ENCODE data around the gene KSR1.

The KSR1 gene

DNA sequence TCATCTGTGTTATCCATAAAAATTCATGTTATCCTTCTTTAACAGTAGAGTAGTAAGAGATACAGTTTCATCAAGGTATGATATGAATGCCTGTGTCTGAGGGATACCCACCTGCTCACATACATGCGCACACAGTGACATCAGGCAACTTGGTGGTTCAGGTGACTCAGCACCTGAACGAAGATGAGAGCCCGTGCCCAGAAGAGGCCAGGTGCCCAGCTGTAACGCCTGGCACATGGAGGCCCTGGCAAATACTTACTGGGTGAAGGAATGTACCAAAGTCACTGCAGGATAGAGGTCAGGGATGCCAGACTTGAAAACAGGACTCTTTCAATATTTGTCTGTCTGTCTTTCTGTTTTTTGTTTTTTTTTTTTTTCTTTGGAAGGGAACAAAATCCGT, 102.1 kb downstream of the KSR1 start:
- DNase-seq = no peak

- DNase-seq = no peak
These were observed 102.7 kb downstream of the KSR1 start for GRCh38 chr17:27558842-27559505.

- DNase-seq = no peak
These were observed 103.5 kb downstream of the KSR1 start for GRCh38 chr17:27559506-27560481.

GRCh38 chr17:27560668-27561067, 104.4 kb downstream of the KSR1 start:
- no peak for DNase-seq

DNA sequence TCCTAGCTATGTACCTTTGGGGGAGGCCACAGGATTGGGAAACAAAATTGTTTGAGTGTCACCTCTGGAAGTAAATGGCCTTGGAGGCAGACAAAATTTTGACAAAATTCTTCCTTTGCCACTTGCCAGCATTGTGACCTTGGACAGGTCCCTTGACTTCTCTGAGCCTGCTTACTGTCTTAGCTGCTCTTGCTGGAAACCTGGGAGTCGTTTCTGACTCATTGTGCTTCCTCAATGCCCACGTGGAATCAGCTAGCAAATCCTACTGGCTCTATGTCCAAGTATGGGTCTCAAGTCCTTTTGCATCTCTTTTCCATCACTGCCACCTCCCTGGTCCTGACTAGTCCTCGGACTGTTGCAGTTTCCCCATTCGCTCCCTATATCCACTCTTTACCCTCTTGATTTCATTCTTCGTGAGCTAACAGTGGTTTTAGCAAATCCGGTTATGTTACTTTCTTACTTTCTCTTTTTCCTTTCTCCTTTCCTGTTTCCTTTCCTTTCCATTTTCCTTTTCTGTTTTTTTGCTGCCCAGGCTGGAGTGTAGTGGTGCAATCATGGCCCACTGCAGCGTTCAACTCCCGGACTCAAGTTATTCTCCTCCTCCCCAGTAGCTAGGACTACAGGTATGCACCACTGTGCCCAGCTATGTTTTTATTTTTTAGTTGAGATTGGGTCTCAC, 106.7 kb downstream of the KSR1 start:
- DNase-seq = no peak

- DNase-seq = no peak
These were observed 107.3 kb downstream of the KSR1 start for GRCh38 chr17:27563532-27563931.

DNA sequence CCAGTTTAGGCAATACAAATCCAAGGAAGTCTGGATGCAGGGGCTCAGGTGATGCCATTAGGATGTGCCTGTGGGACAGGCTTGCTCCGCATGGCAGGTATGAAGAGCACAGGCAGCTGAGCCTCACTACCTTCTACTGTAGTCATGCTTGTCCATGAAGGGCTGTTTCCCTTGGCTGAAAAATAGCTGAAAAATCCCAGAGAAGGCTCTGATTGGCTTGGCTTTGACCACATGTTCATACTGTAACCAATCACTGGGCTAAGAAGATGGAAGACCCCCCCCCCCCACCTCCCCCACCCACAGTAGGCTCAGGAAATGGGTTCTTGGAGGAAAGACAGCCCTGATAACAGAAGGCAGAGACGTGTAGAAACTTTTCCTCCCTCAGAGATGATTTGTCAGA, 108.2 kb downstream of the KSR1 start:
- no peak for DNase-seq

DNA sequence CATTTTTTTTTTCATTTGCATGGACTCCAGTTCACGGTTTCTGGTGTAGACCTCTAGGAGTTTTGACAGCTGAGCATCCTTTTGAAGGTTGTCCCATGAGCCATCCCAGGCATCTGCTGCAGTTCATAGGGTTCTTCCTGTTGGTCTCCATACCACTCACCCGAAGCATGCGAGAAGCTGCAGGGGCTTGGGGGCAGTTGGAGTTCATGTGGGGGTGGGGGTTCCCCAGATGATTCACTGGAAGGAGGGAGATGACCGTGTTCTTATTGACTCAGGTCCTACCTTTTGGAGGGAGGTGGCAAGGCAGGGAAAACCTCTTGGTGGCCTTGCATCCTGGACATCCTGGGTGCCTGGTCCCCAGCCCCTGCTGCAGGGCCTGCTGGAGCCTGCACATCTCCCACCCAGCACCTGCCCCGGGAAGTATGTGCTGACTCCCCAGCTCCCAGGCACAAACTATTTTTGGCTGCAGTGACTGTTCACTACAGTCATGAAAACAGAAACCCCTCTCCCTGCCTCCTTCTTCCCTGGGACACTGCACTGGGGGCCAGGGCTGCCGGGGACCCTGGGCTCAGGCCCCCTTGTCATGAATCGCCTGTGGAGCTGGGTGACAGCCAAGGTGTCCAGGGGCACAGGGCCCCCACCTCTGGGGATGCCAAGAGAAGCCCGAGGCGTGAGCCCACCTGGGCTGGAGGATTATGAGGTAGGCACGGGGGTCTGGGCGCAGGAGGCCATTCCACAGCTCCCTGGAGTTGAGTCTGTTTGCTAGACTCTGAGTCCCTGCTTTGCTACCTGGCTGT, 109.8 kb downstream of the KSR1 start:
- DNase-seq = no peak

GRCh38 chr17:27566671-27567562, 110.7 kb downstream of the KSR1 start:
- DNase-seq = no peak

DNA sequence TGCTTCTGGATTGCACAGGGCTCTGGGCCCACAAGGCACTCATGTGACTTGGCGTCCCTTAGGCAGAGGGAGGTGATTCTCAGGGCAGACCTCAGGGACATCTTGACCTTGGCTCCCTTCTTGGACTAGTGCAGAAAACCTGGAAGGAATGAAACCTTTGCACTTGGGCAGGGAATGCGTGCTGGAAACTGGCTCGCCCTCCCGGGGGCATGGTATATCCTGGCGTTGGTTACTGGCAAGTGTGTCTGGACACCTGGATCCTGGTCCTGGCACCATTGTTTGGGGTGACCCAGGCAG, 111.3 kb downstream of the KSR1 start:
- no peak for DNase-seq

DNA sequence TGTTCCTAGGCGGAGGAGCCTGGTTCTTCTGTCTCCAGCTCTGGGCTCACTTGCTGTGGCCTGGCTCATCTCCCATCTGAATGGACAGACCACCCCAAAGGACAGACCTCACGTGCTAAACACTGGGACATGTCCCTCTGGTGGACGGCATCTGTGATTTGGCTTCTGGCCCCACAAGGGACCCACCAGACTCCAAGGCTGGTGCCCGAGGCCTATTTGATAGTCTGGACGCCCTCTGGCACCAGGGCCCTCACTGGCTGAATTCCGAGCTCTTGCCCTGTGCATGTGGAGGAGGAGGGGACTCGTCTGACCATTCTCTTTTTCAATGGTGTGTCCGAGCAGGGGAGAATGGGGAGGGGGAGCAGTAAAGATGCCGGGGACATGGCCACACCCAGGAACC, 112.0 kb downstream of the KSR1 start:
- DNase-seq = no peak

DNA sequence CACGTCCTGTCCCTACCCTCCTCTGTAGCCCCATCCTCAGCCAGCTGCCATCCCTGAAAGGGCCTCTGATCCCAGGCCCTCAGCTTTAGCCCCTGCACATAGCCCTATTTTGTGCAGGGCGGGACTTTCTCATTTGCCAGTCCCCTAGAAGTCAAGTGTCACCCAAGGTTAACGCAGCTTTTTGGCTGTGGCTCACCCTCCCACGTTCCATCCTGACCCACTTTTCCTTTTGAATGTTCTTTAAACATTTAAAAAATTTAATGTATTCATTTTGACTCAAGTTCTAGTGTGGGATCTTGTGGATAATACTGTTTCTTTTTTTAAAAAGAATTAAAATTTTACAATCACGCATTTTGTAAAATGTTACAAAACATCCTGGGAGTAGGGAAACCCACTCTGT, 112.6 kb downstream of the KSR1 start:
- DNase-seq = no peak

DNA sequence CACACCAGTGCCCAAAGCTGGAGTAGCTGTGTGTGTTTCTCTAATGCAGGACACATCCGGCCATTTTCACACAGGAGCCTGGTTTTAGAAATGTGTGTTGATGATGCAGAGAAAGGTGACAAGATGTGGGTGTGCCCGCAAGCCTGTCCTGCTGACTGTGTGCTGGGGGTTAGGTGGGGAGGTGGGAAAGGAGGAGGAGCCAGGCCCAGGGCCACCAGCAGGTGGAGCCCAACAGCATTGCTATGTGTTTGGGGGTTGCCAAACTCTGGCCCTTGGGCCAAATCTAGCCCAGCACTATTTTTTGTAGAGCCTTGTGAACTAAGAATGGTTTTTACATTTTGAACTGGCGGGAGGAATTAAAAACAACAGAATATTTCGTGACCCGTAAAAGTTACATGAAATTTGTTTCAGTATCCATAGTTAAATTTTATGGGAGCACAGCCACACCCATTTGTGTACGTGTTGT, 113.0 kb downstream of the KSR1 start:
- DNase-seq = peak; percentile 50

DNA sequence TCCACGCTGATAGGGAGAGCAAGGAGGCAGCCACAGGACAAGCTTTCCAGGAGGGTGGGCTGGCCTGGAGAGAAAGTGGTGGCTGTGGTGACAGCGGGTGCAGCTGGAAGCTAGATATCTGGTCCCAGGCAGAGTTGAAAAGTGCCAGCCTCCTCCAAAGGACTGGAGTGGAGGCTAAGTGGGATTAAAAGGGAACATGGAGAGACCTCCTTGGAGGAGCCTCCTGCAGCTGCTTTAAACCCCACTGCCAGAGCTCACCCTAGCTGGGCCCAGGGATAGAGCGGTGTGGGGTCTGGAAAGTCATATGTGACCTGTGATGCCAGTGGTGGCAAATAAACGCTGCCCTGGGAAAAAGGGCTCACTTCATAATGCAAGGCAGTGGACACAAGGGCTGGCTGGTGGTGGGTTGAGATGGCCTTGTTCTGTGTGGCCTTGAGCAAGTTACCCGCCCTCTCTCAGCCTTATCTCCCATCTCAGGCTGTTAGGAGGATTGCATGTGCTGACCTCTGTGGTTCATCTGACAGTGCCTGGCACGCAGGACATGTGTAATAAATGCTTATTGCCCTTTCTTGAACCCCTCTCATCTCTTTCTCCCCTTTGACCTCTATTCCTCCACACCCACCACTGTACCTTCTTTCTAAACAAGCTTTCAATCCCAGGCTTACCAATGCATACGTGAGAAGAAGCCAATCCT, 113.8 kb downstream of the KSR1 start:
- DNase-seq = no peak

DNA sequence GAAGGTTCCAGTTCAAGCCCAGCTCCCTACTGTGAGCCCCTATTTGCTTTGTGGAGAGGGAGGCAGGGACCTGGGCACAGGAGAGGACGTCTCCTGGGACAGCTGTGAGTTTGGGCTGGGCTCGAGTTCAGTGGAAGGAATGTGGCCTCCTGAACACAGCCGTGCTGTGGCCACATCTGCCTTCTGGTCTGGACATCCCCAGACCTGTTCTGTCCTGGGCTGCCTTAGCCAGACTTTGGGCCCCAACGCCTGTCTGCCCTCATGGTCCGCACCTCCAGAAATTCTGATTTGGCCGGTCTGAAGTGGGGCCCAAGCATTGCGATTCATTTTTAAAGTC, 114.3 kb downstream of the KSR1 start:
- DNase-seq = no peak

DNA sequence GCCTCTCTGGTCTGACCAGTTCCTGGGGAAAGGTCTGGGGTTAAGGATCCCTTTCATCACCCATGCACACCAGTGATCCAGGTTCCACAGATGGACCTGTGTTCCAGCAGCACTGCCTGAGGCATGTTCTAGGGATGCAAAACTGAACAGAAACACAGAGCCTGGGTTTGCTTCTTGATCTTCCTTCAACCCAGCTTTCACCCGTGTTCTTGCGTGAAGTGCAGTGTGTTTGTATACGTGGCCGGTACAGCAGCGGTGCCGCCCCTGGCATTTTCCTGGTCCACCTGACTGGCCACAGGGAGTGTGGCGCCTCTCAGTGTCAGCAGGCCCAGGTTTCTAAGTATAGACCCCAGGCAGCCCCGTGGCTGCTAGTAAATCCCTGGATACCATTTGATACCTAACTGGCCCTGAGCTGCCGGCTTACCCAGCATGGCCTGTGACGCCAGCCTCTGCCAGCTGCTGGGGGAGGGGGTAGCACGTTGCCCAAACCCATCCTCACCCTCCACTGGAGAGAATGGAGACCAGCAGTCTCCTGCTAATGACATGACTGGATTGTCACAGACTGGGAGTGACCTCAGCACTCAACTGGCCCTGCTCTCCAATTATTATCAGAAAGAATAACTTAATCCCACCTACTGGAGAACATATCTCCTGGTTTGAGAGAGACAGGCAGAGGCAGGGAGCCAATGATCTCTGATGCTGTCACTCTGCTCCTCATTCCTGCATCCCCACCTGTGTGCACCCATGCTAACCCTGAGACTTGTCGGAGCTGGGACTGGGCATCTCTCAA, 115.5 kb downstream of the KSR1 start:
- DNase-seq = no peak

DNA sequence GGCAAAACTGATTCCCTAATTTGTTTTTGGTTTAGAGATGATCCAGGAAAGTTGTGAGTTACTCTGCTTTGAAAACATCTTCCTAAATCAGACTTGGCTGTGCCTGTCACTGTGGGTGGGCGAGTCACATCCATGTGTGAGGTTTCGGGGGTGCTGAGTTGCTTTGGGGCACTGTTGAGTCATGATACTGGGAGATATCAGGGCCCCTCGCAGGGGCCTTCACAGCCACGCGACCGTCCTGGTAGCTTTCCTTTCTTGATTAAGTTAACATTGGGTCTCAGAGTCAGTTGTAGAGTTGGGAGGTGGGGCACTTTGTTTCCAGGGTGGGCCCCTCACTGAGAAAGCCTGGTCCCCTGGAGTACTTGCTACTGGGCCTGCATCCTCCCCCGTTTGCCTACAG, 116.4 kb downstream of the KSR1 start:
- DNase-seq = no peak

- DNase-seq = no peak
These were observed 117.3 kb downstream of the KSR1 start for GRCh38 chr17:27573548-27573947.

DNA sequence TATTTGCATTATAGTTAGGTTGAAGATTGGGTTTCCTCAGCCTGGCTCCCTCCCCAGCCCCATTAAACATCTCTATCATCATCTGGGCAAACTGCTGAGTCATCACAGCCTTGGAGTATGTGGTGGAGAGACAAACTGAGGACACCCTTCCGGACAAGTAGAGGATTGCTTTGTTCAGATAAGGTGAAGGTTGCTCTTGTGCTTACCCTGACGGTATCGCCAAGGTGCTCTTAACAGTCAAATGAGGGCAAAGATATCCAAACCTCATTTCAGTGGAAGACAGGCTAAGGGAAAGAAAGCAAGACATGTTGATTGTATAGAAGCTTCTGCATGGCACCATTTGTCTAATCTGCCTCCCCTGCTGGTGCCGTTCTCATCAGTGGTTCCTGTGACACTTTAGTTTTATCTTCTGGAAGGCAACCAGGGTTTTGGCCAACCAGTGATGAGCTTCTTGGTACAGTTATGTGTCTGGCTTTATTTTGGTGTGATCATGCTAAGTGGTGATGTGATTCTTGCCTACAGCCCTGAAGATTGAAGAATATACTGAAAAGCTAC, 117.8 kb downstream of the KSR1 start:
- DNase-seq = no peak
